ENCODE results near the gene CLECL1. TPM values are rescaled to one million over a fixed set of nuclear protein-coding genes. Genes with fewer than 3 reads are reported as not detected.

Gene CLECL1
- total and polyA plus RNA-seq, 2 of the 8 experiments (the other 6 are each of a cell fraction or from before 2014, with no cell fraction given): not detected

DNA sequence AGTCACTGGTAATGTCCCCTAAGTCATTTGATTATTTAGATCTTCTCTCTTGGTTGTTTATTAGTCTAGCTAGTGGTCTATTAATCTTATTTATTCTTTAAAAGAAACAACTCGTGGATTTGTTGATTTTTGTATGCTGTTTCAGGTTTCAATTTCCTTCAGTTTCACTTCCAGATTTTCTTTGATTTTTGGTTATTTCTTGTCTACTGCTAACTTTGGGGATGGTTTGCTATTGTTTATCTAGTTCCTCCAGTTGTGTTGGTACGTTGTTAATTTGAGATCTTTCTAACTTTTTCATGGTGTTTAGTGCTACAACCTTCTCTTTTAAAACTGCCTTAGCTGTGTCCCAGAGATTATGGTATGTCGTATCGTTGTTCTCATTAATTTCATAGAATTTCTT lies 46.3 kb upstream of the CLECL1 start (continued):
- no peak for TF ChIP-seq KDM5A (IDR thresholded peaks at IDR 0.05; ENCODE audit: low read length)
